PC-9 (cell line): Measurements from ENCODE around the gene TNIK. TPM values are rescaled to one million over a fixed set of nuclear protein-coding genes. Genes with fewer than 3 reads are reported as not detected.

ENCODE experiments used
- BruUV-seq: library from RNA; stranded (reverse); fragments of 400-500 nt; replicated peaks from 2 replicates; lab custom pipeline; 2021; lab: Mats Ljungman, UMichigan
- CTCF ChIA-PET: fragments of 300-600 bp; sonication (Branson Sonifier 250); formaldehyde crosslinking; loops from one replicate; lab custom pipeline; 2022; ENCODE audit warnings: antibody characterized with exemption; lab: Charles Lee
- POLR2A ChIA-PET: fragments of 300-600 bp; sonication (Branson Sonifier 250); formaldehyde crosslinking; loops from one replicate; lab custom pipeline; 2022; ENCODE audit warnings: antibody characterized with exemption; ENCODE audit not compliant: unreplicated experiment; lab: Charles Lee
- DNase-seq, 2 experiments: peaks; one replicate each; pipeline versions ENCODE4 v3.0.0 to v3.0.0-alpha.2; 2015 to 2022; ENCODE audit warnings: mixed read lengths in 1 of 2
- H2AFZ ChIP-seq: fragments of 200-600 bp; sonication (generic); 2 replicates; pipeline ENCODE4 v1.8.1; 2017; ENCODE audit warnings: antibody characterized with exemption
- H3F3A ChIP-seq: fragments of 200-600 bp; sonication (generic); 2 replicates; pipeline ENCODE4 v1.8.1; 2017; ENCODE audit warnings: antibody characterized with exemption, mild to moderate bottlenecking, low read depth; ENCODE audit not compliant: insufficient read depth
- H3K27ac ChIP-seq: fragments of 200-600 bp; sonication (generic); 2 replicates; pipeline ENCODE4 v1.6.1; 2016; ENCODE audit warnings: mixed run types
- H3K27me3 ChIP-seq: fragments of 200-600 bp; sonication (generic); 2 replicates; pipeline ENCODE4 v1.6.1; 2016; ENCODE audit warnings: low read depth, mixed run types; ENCODE audit not compliant: insufficient read depth
- H3K36me3 ChIP-seq: fragments of 200-600 bp; sonication (generic); 2 replicates; pipeline ENCODE4 v1.6.1; 2016; ENCODE audit warnings: low read depth, mixed run types
- H3K4me1 ChIP-seq: fragments of 200-600 bp; sonication (generic); replicated peaks from 2 replicates; pipeline ENCODE4 v1.6.1; 2016; ENCODE audit warnings: mixed run types; ENCODE audit not compliant: insufficient read depth
- H3K4me2 ChIP-seq: fragments of 200-600 bp; sonication (generic); 2 replicates; pipeline ENCODE4 v1.6.1; 2017; ENCODE audit warnings: mixed run types
- H3K4me3 ChIP-seq: fragments of 200-600 bp; sonication (generic); 2 replicates; pipeline ENCODE4 v1.6.1; 2016; ENCODE audit warnings: mixed run types
- H3K79me2 ChIP-seq: fragments of 200-600 bp; sonication (generic); 2 replicates; pipeline ENCODE4 v1.6.1; 2017; ENCODE audit warnings: low read depth, mixed run types
- H3K9me2 ChIP-seq: fragments of 200-600 bp; sonication (generic); 2 replicates; pipeline ENCODE4 v1.8.1; 2017; ENCODE audit warnings: mild to moderate bottlenecking; ENCODE audit not compliant: insufficient read depth
- H3K9me3 ChIP-seq: fragments of 200-600 bp; sonication (generic); 2 replicates; pipeline ENCODE4 v1.8.1; 2016; ENCODE audit warnings: low read depth; ENCODE audit not compliant: insufficient read depth
- H4K20me1 ChIP-seq: fragments of 200-600 bp; sonication (generic); 2 replicates; pipeline ENCODE4 v1.8.1; 2017; ENCODE audit not compliant: insufficient read depth
- EZH2 ChIP-seq: fragments of 200-600 bp; sonication (generic); IDR thresholded peaks from 2 replicates; pipeline ENCODE4 v1.8.0; 2017; ENCODE audit warnings: antibody characterized with exemption, low read depth
- intact Hi-C: fragments of 100-400 bp; cut with micrococcal nuclease; formaldehyde crosslinking; loops from one replicate; pipeline ENCODE4 v1.10.0; 2022; ENCODE audit not compliant: unreplicated experiment
- total RNA-seq: library from RNA; stranded (reverse); gene quantifications from 2 replicates; pipeline ENCODE4 v1.2.3, GENCODE V29; 2021
- TF ChIP-seq, protein P1 (sequence below): fragments of 200-600 bp; sonication (generic); conservative IDR thresholded peaks from 2 replicates; pipeline ENCODE4 v1.6.1; 2017; ENCODE audit warnings: mixed run types, antibody characterized with exemption, mild to moderate bottlenecking, moderate library complexity

TNIK gene
- total RNA-seq, 1 experiment from 2014 or later, result 30.7 TPM

DNA sequence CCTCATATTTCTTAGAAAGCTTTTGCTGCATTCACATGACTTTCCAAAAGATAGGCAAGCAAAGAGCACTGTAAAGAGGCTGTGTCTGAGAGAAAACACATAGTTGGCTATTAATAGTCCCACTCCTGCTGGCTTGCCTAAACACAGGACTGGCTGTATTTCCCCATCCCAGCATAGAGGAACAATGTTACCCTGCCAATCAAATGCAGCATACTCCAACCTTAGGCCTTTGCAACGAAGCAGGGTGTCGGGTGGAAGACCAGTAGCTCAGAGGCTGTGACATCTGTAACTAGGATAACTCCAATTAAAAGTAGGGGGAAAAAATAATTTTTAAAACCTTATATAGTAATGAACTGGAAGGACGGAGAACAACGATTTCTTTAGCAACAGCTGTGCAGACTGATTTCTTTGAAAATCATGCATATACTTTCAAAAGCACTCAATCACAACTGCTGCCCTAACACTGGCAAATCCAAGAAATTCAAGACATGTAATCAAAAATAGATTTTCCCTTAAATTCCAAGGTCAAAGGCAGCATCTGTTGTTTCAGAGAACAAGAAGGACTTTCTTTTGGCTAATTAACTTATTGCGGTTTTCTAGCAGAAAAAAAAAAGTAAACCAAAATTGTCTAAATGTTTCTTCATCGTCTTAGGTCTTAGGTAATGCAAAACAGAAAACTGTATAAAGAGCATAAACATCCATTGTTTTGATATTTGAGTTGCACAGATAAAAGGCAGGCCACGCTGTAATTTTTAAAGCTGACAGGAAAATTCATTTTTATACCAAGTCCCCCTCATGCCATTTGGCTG is 139.3 kb downstream of the TNIK start:
- Histone ChIP-seq H3K4me3 (no peak overlapping the region), H3K9me2 (no peaks in the 10 kb centered on the region), H3K4me2 (no peak overlapping the region), H3K27me3 (no peaks in the 10 kb centered on the region), H2AFZ (no peak overlapping the region), H3K79me2 (peaks cover 17% of the 10 kb centered on the region; the same call in 1 of the 2 replicates), H3K36me3 (0 out of 2 replicates have a peak, but pooled peaks cover 4% of the 10 kb centered on the region), H4K20me1 (no peaks in the 10 kb centered on the region; the same call in 1 of the 2 replicates), H3K4me1 (no peaks in the 10 kb centered on the region), H3K27ac (no peak overlapping the region), H3K9me3 (no peaks in the 10 kb centered on the region), H3F3A (no peaks in the 10 kb centered on the region)
- no peak for DNase-seq
- intact Hi-C loops, result no loop called here
- TF ChIP-seq, protein P1, sequence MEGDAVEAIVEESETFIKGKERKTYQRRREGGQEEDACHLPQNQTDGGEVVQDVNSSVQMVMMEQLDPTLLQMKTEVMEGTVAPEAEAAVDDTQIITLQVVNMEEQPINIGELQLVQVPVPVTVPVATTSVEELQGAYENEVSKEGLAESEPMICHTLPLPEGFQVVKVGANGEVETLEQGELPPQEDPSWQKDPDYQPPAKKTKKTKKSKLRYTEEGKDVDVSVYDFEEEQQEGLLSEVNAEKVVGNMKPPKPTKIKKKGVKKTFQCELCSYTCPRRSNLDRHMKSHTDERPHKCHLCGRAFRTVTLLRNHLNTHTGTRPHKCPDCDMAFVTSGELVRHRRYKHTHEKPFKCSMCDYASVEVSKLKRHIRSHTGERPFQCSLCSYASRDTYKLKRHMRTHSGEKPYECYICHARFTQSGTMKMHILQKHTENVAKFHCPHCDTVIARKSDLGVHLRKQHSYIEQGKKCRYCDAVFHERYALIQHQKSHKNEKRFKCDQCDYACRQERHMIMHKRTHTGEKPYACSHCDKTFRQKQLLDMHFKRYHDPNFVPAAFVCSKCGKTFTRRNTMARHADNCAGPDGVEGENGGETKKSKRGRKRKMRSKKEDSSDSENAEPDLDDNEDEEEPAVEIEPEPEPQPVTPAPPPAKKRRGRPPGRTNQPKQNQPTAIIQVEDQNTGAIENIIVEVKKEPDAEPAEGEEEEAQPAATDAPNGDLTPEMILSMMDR, result no peak
- no peak for TF ChIP-seq EZH2
- CTCF ChIA-PET, result no interaction called here
- no TSS peak for BruUV-seq
- POLR2A ChIA-PET, result interaction anchor here (0.5 kb wide), 1 partner anchor 126 kb away, joined by 7 read pairs; no protein-coding TSS in a partner anchor

DNA sequence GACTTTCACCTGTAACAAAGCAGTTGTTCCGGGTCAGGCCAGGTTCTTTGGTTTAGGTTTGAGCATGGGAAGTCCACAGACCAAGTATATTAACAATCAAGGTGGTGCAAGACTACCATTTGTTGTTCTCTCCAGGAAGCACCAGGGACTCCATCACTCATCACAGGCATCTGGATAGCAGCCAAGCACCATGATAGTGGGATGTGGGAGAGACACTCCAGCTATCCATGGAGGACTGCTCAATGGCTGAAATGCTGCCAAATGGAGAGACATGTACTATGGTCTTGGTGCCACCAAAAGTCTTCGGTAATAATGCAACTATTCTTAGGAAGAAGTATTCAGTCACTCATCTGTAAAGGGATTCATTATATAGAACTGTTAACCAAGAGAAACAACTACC is 143.0 kb downstream of the TNIK start:
- no peak for DNase-seq
- no peak overlapping the region for H3K27ac ChIP-seq
- intact Hi-C loops, result no loop called here
- no peaks in the 10 kb centered on the region for H3K36me3 ChIP-seq
- H3K27me3 ChIP-seq, result no peaks in the 10 kb centered on the region
- no peaks in the 10 kb centered on the region for H3F3A ChIP-seq
- H3K79me2 ChIP-seq, result peaks cover 20% of the 10 kb centered on the region; the same call in 1 of the 2 replicates
- no peaks in the 10 kb centered on the region for H3K9me3 ChIP-seq
- H4K20me1 ChIP-seq, result no peaks in the 10 kb centered on the region; the same call in 1 of the 2 replicates
- H3K9me2 ChIP-seq, result no peaks in the 10 kb centered on the region
- ChIA-PET CTCF (interaction anchor here (0.5 kb wide), 1 partner anchor 10 kb away, joined by 3 read pairs; no protein-coding TSS in a partner anchor), POLR2A (no interaction called here)
- no peak overlapping the region for H2AFZ ChIP-seq
- TF ChIP-seq, protein P1, result no peak
- TF ChIP-seq EZH2, result no peak
- H3K4me1 ChIP-seq, result no peaks in the 10 kb centered on the region
- H3K4me3 ChIP-seq, result no peak overlapping the region
- no TSS peak for BruUV-seq
- no peak overlapping the region for H3K4me2 ChIP-seq

DNA sequence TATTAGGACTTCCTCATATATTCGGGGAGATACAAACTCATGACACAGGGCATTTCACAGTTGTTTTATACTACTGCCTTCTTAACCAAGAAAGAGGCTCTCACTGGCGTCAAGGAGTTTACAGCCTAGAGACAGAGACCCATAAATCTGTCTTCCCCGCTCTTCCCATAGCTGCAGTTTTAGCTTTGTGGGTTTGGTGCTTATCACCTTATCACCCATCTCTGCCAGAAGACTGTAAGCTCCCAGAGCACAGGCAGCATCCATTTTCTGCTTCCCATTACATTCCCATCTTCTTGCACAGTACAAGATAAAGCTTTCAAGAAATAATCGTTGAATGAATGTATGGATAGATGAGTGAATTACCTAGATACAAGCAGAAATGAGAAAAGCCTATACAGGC is 144.3 kb downstream of the TNIK start:
- Histone ChIP-seq H3K79me2 (peaks cover 19% of the 10 kb centered on the region; the same call in 1 of the 2 replicates), H3K27me3 (no peaks in the 10 kb centered on the region), H3K27ac (no peak overlapping the region), H4K20me1 (no peaks in the 10 kb centered on the region; the same call in 1 of the 2 replicates), H3K36me3 (no peaks in the 10 kb centered on the region), H3K4me2 (no peak overlapping the region), H3K4me1 (no peaks in the 10 kb centered on the region), H3K4me3 (no peak overlapping the region), H3F3A (no peaks in the 10 kb centered on the region), H3K9me3 (no peaks in the 10 kb centered on the region), H2AFZ (no peak overlapping the region), H3K9me2 (no peaks in the 10 kb centered on the region)
- TF ChIP-seq, protein P1, result no peak
- no peak for TF ChIP-seq EZH2
- no peak for DNase-seq
- BruUV-seq, result no TSS peak
- ChIA-PET POLR2A (no interaction called here), CTCF (no interaction called here)
- intact Hi-C loops, result no loop called here
